HG03159 (cell line): Measurements from ENCODE around the gene CLEC19A.

Experiments used
- ATAC-seq: cut with Tn5 transposase; IDR thresholded peaks from one replicate; pipeline ENCODE4 v1.9.1; 2021; ENCODE audit warnings: mild to moderate bottlenecking, moderate library complexity; ENCODE audit not compliant: unreplicated experiment

Gene CLEC19A

DNA sequence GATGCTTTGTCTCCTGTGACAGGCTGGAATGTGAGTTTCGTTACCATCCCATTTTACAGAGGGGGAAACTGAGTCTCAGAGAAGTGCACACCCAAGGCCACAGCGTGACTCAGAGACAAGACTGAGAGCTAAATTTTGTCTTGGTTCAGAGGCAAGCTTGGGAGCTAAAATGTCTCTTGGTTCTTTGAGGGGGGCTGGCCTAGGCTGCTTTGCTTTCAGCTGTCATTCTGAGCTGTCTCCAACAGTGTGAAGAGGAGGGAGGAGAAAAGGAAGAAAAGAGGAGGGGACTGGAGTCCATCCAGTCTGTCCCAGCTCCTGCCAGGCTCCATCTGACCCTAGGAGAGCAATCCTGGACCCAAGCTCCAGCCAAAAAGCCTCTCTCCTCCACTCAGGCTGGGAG lies at the start of gene CLEC19A:
Gene CLEC19A, plus strand, starts transcription at position 301 of the 400 bp plus-strand sequence. CDS start 121 bp downstream, outside the sequence.
- no peak for ATAC-seq

- ATAC-seq: no peak
These were observed 49.6 kb upstream of the CLEC19A start for GRCh38 chr16:19235886-19236285.

DNA sequence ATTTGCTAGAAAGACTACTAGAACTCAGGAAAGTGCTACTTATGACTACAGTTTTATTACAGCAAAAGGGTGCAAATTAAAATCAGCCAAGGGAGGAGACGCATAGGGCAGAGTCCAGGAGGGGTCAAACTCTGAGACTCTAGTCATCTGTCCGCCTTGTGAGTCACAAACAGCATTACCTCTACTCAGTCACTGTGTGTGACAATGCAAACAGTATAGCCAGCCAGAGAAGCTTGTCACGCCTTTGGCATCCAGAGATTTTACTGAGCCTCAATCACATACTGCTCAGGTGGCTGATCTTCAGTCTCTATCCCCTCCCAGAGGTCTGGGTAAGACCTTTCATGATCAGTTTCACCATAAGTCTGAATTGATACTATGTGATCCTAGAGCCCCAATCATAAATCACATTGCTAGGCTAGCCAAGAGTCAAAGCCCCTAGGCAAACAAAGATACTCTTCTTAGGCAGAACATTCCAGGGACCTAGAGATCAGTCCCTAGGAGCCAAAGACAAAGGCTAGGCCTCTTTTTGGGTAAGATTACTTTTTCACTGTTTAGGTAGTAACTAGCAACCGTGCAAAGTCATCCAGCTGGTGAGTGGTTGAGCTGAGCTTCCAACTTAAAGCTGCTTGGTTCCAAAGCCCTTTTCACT lies 48.8 kb upstream of the CLEC19A start:
- ATAC-seq: no peak

DNA sequence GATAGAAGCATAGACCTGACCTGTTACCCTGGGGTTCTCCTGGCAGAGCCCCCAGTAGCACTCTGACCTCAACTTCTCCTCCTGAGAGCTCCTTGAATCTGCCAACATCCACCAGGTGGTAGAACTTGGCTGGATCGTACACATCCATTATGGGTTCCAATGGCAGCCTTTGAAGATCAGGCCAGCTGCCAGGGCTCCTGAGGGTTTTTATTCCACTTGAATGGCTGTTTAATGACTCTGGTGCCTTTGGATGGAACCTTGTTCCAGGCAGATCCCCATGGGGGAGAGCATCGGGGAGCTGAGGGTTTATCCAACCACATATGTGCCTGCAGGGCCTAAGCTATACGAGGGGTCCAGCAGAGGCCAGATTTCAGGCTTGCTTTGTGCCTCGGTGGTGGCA lies 47.1 kb upstream of the CLEC19A start:
- ATAC-seq: no peak

GRCh38 chr16:19239511-19240155 lies 45.9 kb upstream of the CLEC19A start:
- no peak for ATAC-seq

GRCh38 chr16:19240494-19240893 lies 45.0 kb upstream of the CLEC19A start:
- ATAC-seq: no peak

DNA sequence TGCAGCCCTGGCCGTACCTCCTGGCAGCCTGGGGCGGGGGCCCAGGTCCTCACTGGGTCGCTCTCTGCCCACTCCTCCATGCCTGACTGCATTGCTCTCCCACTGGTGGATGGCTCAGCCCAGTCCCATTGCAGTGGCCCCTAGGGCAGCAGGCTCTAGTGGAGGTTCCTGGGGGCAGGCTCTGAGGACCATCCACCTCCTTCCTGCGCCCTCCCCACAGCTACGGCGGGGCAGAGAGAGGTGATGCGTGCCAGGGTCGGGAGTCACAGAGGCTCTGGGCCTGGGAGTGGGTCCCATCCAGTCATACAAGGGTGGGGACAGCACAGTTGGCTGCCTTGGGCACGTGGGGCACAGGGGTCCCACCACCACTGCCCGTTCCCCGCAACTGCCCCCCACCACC lies 44.0 kb upstream of the CLEC19A start:
- no peak for ATAC-seq

GRCh38 chr16:19242186-19242585 lies 43.3 kb upstream of the CLEC19A start:
- no peak for ATAC-seq

DNA sequence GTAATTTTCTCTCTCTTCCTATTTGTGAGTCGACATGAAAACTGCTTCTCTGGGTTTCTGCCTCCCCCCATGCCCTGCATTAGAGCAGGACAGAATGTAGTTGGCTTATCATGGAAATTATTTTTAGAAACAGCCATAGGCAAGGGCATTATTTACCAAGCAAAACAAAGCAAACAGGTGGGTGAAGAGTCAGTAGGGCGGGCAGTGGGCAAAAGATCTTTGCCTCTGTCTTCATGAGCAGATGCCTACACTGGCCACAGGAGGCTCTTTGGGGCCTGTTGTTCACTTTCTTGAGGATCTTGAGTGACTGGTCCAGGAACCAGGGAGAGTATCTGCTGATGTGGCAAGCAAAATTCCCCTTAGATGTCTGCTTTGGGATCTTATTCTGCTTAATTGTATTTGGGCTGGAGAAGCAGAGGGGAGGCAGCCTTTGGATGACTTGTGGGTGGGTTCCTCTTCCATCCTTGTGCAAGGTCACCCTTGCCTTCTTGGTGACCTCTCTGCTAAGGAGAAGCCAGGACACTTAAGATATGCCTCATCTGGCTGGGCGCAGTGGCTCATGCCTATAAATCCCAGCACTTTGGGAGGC lies 42.5 kb upstream of the CLEC19A start:
- ATAC-seq: no peak

- no peak for ATAC-seq
These were observed 40.1 kb upstream of the CLEC19A start for GRCh38 chr16:19245326-19245925.

DNA sequence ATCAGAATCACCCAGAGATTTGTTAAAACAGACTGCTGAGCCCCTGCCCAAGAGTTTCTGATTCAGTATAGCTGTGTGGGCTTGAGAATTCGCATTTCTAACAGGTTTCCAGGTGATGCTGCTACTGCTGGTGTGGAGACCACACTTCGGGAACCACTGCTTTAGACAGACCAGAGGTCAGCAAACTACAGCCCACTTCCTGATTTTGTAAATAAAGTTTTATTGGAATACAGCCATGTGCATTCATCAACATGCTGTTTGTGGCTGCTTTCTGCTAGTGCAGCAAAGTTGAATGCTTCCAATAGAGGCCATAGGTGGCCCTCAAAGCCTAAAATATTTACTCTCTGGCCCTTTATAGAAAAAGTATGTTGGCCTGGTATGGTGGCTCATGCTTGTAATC lies 32.6 kb upstream of the CLEC19A start:
- no peak for ATAC-seq

DNA sequence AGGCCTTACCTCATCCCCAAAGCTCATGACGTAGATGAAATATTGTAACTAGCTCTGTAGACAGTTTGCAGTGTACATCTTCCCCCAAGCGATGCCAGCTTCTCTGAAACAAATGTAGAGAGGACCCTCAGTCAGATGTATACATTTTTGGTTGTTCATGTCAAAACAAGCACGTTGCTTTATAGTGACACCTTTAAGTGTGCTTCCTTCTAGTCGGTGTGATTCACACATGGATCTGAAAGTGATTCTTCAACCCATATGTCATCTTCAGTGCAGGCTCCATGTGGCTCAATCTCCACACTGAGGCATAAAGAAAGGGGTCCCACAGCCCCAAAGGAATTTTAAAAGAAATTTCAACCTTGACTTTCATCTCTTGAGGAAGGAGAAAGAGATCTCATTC lies 30.9 kb upstream of the CLEC19A start:
- ATAC-seq: no peak

DNA sequence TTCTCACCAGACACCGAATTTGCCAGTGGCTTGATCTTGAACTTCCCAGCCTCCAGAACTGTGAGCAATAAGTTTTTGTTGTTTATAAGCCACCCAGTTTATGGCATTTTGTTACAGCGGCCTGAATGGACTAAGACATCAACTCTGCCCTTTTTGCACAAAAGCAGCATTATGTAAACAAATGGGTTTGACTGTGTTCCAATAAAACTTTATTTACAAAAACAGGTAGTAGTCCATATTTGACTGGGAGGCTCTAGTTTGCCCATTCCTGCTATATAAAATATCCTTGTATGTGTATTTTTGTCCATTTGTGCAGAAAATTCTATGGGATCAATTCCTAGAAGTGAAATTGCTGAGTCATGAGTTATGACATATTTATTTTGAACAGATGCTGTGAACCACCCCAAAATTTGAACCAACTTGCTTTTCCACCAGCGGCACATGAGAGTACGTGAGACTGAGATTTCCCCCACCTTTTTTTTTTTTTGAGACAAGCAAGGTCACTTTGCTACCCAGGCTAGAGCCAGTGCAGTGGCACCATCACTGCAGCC lies 21.3 kb upstream of the CLEC19A start:
- ATAC-seq: no peak

- no peak for ATAC-seq
These were observed 20.1 kb upstream of the CLEC19A start for GRCh38 chr16:19265380-19265930.

DNA sequence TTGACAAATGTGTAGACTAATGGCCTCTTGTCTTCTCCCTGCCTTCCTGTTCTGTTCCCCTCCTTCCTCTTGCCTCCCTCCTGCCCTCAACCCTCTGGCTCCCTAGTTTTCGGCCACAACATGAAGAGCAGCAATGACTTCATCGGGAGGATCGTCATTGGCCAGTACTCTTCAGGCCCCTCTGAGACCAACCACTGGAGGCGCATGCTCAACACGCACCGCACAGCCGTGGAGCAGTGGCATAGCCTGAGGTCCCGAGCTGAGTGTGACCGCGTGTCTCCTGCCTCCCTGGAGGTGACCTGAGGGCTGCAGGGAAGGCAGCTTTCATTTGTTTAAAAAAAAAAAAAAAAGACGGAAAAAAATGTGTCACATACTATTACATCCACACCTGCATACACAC lies 18.8 kb upstream of the CLEC19A start:
- ATAC-seq: no peak

- ATAC-seq: no peak
These were observed 16.4 kb upstream of the CLEC19A start for GRCh38 chr16:19269098-19269497.

- ATAC-seq: no peak
These were observed 11.2 kb upstream of the CLEC19A start for GRCh38 chr16:19274165-19274797.

- no peak for ATAC-seq
These were observed 7.1 kb upstream of the CLEC19A start for GRCh38 chr16:19278403-19278802.

DNA sequence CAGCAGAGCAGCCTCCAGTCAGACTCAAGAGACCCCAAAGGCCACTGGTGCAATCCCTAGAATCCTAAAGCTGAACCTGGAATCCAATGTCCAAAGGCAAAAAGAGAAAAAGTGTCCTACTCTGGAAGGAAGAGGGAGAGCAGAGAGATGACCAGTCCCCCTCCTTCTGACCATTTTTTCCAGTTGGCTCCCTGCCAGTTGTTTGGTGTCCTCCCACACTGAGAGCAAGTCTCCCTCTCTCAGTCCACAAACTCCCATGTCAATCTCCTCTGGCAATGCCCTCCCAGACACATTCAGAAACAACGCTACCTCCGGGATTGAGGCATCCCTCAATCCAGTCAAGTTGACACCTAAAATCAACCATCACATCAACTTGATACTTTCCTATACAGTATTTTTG lies 4.3 kb upstream of the CLEC19A start:
- ATAC-seq: no peak

DNA sequence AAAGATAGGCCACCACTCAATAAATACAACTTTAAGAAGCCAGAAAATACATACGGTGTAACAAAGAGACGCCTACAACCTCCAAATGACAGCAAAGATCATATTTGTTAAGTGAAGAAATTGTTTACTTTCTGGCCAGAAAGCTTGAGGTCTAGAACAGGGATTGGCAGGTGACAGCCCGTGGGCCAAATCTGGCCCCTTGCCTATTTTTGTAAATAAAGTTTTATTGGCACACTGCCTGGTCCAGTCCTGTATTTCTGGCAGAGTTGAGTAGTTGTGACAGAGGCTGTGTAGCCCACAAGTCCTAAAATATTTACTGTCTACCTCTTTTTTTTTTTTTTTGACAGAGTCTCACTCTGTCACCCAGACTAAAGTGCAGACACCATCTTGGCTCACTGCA lies 3.4 kb upstream of the CLEC19A start:
- ATAC-seq: no peak

DNA sequence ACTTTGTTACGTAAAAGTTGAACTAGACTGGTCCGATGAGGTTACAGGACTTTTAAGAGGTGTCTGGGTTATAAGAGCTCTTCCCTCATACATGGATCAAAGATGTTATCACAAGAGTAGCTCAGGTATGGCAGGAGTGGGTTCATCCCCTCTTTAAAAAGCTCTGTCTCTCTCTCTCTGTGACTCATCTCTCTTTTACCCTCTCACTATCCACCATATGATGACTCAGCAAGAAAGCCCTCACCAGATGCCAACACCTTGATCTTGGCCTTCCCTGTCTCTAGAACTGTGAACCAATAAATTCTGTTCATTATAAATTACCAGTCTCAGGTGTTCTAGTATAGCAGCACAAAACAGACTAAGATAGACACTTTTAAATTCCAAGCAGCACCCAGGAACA lies 1.9 kb upstream of the CLEC19A start:
- no peak for ATAC-seq
